Erythroblast (primary cell): ENCODE measurements around the gene SRCIN1.
"Not testable (repeated sequence)": the region's sequence is repeated elsewhere in the genome, so short reads cannot be mapped to it uniquely, and the experiment has no call there.

Experiments
- DNase-seq, 2 experiments: peaks; one replicate each; lab custom pipeline; 2025; lab: John Stamatoyannopoulos, UW
- GATA1 ChIP-seq: IDR thresholded peaks from 2 replicates; pipeline ENCODE4 v1.6.1; 2011; ENCODE audit warnings: low read depth, mild to moderate bottlenecking, control low read depth, low read length, moderate library complexity
- POLR2A ChIP-seq: IDR thresholded peaks from 2 replicates; pipeline ENCODE4 v1.6.1; 2011; ENCODE audit warnings: mild to moderate bottlenecking, low read length

SRCIN1 gene

DNA sequence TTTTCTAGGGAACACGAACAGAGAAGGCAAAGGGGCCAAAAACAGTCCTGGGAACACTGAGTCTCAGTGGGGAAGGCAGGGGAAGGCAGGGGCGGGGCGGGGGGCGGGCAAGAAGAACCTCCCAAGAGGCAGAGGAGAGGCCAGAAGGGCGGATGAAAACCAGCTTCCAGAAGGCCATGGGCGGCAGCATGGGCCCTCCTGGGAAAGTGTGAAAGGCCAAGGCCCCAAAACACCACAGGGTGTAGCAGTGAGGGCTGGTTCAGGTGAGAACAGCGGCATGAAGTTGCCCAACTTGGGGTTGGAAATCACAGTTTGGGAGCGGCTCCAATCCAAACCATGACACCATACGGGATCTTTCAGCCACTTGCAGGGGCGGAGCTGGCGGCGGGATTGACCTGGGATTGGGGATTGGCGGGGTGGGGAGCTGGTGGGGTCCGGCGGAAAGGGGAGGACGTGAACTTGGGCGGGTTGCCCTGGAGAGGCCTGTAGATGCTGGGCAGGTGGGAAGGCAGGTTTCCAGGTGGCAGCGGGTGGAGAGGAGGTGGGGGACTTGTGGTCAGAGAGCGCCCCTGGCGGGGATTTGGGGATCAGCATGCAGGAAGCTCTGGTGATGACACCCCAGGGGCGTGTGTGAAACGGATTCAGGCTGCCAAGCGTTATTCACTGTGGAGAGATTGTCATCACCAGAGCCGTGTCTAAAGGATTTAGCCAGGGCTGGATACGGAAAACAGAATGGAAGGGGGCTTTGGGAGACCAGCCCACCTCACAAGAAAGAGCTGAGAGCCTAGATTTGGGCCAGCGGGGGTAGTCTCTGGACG lies 96.6 kb downstream of the SRCIN1 start:
- TF ChIP-seq POLR2A (no peak), GATA1 (no peak)
- peak; percentile 89 to 95 for DNase-seq

- DNase-seq = no peak
- TF ChIP-seq POLR2A (no peak), GATA1 (no peak)
These were observed 97.2 kb downstream of the SRCIN1 start for GRCh38 chr17:38508570-38508950.

DNA sequence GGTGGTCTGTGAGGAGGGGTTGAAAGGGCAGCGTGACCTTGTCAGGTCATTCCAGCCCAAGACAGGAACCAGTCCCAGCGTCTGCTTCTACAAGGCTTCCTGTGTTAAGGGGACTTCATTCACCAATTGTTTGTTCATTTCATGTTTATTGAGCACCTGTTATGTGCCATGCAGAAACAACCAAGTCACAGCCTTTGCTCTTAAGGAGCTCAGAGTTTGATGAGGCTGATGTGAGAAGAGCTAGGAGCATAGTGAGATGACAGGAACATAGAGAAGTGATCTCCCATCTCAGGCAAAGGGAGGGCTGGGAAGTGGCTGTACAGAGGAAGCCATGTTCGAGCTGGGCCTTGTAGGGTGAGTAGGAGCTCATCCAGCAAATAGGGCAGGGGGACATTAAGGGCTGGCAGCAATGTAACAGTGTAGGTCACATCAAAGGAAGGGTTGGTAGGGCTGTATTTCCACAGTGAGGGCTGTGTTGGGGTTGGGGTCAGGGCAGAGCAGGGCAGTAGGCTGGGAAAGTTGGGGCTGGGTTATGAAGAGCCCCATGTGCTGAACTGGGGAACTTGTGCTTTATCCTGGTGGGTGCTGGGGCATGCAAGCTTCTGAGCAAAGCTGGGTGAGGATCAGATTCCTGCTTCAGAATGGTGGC lies 97.7 kb downstream of the SRCIN1 start:
- TF ChIP-seq POLR2A (no peak), GATA1 (no peak)

DNA sequence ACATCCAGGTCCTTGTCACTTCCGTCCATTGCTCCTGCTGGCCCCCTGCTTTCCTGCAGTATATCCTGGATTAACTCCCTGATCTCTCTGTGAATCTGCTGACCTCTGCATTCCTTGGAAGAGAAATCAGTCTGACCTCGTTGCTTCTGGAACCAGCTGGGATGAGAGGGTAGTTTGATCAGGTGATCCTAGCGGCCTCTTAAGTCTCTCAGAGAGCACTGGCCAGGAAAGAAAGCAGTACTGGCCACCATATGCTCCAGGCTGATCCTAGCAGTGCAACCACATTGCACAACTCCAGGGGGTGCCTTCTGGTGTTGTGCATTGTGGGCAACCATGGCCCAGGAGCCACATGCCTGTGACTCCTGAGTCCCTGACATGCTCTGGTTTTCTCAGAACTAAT lies 98.3 kb downstream of the SRCIN1 start:
- no peak for DNase-seq
- TF ChIP-seq POLR2A = no peak
- no peak for TF ChIP-seq GATA1

More for the DNA sequence above, 97.7 kb downstream of the SRCIN1 start:
- DNase-seq = peak in 1 of 2 experiments; percentile 20

DNA sequence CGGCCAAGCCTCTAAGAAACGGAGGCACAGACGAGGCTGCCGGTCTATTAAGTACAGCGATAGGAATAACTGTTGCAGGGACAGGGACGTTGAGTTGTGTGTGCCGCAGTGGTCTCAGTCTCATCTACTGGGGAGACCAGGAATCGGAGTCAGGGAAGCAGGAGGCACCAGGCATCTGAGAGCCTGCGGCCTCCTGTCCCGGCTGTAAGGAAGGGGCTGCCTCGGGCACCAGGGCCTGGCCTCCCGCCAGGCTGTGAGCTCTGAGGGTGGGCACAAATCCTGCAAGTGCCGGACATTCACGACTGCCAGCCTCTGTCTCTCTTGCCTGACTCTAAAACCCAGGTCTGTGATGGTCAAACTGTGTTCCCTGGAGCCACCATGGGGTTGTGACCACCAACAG lies 101.5 kb downstream of the SRCIN1 start:
- DNase-seq = no peak
- TF ChIP-seq GATA1 (no peak), POLR2A (no peak)

DNA sequence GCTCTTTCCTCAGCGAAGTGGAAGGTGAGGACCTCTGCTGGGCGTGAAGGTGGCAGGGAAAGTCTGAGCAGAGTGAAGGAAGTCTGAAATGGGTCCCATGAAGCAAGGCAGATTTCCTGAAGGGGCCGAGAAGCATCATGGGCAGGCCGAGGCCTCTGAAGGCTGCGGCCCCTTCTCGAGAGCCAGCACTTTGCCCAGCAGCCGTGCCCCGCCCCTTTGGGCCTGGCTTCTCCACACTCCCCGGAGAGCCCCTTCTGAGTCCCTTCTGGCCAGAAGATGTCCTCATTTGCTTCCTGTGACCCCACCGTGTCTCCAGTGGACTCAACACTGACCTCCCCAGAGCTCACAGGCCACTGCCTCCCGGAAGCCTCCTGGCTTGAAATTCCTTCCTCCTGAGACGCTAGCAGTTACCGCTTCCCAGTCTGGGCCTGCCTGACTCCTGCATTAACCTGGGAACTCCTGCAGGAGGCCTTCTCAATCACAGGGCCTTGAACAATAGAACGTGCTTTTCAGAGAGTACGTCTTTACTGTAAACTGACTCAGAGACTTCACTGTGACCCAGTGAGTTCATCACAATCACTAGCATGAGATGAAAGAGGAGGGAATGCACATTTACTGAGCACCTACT lies 102.4 kb downstream of the SRCIN1 start:
- not testable (repeated sequence) for DNase-seq

- not testable (repeated sequence) for DNase-seq
These were observed 104.0 kb downstream of the SRCIN1 start for GRCh38 chr17:38501718-38502117.

DNA sequence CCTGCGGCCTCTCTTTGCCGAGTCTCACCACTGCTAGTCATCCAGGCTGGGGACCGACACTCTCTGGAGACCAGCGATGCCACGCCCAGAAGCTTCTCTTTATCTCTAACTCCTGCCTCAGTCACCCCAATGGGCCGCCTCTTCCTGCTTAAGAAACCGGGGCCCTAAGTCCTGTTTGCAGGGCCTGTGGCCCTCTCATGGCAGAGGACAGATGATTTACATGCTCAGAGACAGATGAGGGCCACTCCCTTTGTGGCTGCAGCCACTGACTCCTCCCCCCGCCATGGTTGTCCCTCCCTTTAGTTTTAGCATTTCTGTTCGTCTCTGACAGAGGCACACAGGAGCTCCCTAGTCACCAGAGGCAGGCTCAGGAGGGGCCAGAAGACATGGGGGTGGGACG lies 106.5 kb downstream of the SRCIN1 start:
- DNase-seq = not testable (repeated sequence)

DNA sequence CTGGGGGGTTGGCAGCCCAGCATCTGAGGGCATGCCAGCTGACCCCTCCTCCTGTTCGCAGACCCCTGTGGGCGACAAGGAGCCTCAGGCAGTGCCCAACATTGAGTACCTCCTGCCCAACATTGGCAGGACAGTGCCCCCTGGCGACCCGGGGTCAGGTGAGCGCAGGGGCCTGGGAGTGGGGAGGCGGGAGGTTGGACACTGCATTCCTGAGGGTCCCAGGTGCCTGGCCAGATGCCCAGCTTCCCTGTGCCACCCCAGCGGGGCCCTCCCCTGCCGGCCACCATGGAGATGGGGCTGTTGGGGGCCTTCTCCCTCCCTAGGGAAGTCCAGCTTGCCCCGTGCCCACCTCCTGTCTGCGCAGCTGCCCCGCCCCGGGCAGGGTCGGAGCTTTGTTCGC lies 107.4 kb downstream of the SRCIN1 start:
- no peak for DNase-seq
- TF ChIP-seq POLR2A = no peak
- TF ChIP-seq GATA1 = no peak

- not testable (repeated sequence) for DNase-seq
These were observed 108.1 kb downstream of the SRCIN1 start for GRCh38 chr17:38497656-38498055.

GRCh38 chr17:38494152-38494551 lies 111.6 kb downstream of the SRCIN1 start:
- not testable (repeated sequence) for DNase-seq

DNA sequence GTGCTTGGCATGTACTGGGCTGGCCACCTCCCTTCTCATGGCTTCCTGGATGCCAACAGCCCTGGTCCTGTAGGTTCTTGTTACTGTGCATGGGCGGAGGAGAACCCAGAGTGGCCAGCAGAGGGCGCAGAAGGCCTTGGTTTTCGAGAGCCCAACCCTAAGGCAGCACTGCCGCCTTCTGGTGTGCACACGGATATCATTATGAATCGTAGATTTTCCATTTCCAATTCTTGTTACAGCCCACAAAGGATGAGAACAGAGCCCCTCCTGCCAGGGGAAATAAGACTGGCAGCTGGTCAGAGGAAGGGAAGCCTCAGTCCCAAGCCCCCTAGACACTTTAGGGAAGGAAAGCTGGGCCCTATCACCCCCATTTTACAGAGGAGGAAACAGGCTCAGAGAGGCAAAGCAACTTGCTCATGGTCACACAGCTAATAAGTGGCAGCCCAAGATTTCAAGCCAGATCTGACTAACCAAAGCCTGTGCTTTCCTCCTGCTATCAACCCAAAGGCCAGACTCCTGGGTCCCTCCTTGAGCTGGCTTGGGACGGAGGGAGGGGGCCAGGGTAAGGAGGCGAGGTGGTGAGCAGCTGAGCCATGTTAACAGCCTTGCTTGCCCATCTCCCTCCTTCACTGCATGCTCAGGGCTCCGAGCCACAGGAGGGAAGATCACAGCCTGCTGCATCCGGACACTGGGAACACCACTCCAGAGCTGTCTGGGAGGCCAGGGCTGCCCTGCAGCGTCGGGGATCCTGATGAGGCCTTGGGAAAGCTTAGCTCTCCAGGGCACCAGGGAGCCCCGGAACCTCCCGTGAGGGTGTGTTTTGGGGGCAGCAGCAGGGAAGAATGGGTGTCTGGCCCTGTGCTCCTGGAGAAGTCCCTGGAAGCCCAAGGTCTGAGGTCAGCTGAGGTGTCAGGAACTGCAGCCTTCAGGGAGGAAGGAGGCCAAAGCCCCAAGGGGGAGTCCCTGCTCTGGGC lies 113.4 kb downstream of the SRCIN1 start:
- peak; percentile 89 to 94 for DNase-seq

- DNase-seq = not testable (repeated sequence)
These were observed 114.2 kb downstream of the SRCIN1 start for GRCh38 chr17:38491346-38492066.

DNA sequence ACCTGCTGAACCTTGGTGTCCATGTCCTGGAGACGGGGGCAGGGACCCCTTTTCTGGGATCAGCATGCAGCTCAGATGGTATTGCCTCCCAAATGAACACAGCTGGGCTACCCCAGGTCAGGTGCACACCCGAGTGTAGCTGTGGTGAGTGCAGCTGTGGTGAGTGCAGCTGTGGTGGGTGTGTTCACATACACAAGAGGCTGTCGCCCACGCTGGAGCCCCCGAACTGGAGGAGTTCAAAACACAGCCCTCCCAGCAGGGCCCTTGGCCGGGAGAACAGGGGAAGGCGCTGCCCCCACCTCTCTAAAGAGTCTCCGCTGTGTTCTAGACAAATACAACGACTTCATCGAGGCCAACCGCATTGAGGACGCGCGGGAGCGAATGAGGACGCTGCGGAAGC lies 116.0 kb downstream of the SRCIN1 start:
- not testable (repeated sequence) for DNase-seq

DNA sequence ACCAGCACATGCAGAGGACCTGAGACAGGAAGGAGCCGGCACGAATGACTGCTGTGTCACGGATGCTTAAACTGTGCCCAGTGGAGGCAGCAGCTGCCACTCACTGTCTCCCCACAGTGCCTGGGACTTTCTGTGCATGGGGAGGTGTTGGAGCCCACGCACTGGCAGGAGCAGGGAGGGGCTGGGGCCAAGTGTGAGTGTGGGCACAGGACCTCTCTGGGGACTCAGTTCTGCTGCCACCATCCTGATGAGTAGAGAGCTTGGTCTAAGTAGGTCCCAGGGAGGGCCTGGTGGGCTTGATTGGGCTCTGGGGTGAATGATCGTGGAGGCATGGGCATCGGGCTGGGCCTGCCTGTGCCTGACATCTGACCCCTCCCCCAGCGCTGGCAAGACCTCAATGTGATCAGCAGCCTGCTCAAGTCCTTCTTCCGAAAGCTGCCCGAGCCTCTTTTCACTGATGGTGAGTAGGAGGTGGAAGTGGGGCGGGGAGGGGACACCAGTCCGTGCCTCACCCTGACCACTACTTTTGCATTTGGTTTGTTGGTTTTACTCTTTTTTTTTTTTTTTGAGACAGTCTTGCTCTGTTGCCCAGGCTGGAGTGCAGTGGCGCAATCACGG lies 120.0 kb downstream of the SRCIN1 start:
- not testable (repeated sequence) for DNase-seq
